NK-92 (cell line): ENCODE data around the gene TSPYL4.

ENCODE experiments used
- DNase-seq: peaks from one replicate; lab custom pipeline; 2025; ENCODE audit not compliant: unreplicated experiment; lab: John Stamatoyannopoulos, UW

The TSPYL4 gene

GRCh38 chr6:116229287-116229913 lies 24.5 kb downstream of the TSPYL4 start:
- no peak for DNase-seq

- no peak for DNase-seq
Measured at GRCh38 chr6:116223355-116223754, 30.5 kb downstream of the TSPYL4 start.

- no peak for DNase-seq
Measured at GRCh38 chr6:116221911-116222310, 32.0 kb downstream of the TSPYL4 start.

GRCh38 chr6:116221067-116221466 lies 32.8 kb downstream of the TSPYL4 start:
- no peak for DNase-seq

- no peak for DNase-seq
Measured at GRCh38 chr6:116218866-116219265, 35.0 kb downstream of the TSPYL4 start.

- DNase-seq: no peak
Measured at GRCh38 chr6:116218172-116218633, 35.7 kb downstream of the TSPYL4 start.

- no peak for DNase-seq
Measured at GRCh38 chr6:116217069-116217468, 36.8 kb downstream of the TSPYL4 start.

GRCh38 chr6:116215414-116215813 lies 38.5 kb downstream of the TSPYL4 start:
- DNase-seq: no peak

- no peak for DNase-seq
Measured at GRCh38 chr6:116214681-116215080, 39.2 kb downstream of the TSPYL4 start.

GRCh38 chr6:116210750-116211425 lies 43.0 kb downstream of the TSPYL4 start:
- no peak for DNase-seq

GRCh38 chr6:116210316-116210715 lies 43.6 kb downstream of the TSPYL4 start:
- DNase-seq: no peak

- no peak for DNase-seq
Measured at GRCh38 chr6:116208056-116208785, 45.7 kb downstream of the TSPYL4 start.

- no peak for DNase-seq
Measured at GRCh38 chr6:116206231-116206903, 47.5 kb downstream of the TSPYL4 start.

- no peak for DNase-seq
Measured at GRCh38 chr6:116205281-116205680, 48.6 kb downstream of the TSPYL4 start.

- no peak for DNase-seq
Measured at GRCh38 chr6:116201538-116201937, 52.3 kb downstream of the TSPYL4 start.

GRCh38 chr6:116200619-116201249 lies 53.1 kb downstream of the TSPYL4 start:
- DNase-seq: no peak
